Adrenal gland (tissue), 12 donors: ENCODE results near the gene OSBPL6. TPM values are rescaled to one million over a fixed set of nuclear protein-coding genes. Genes with fewer than 3 reads are reported as not detected.

Source experiments
- DNase-seq, 7 donors: peaks; one replicate each; pipeline ENCODE4 v3.0.0-alpha.2; 2019 to 2020
- H3K27ac ChIP-seq, 5 donors: fragments of 200-600 bp; sonication (generic) in 4 of 5; 1 replicate in 3 of 5; 2 replicates in 2 of 5; pipeline versions ENCODE4 v1.5.1 to v1.8.0; 2016 to 2020; ENCODE audit warnings: mild to moderate bottlenecking in 1 of 5
- H3K27me3 ChIP-seq: fragments of 200-600 bp; 2 replicates; pipeline ENCODE4 v1.8.0; 2021
- H3K36me3 ChIP-seq, 2 donors: fragments of 200-600 bp; replicated peaks in 1 of 2; 1 replicate in 1 of 2; 2 replicates in 1 of 2; pipeline versions ENCODE4 v1.5.1 to v1.8.0; 2018 to 2022
- H3K4me1 ChIP-seq, 2 donors: fragments of 200-600 bp; replicated peaks in 1 of 2; 1 replicate in 1 of 2; 2 replicates in 1 of 2; pipeline versions ENCODE4 v1.5.1 to v1.8.0; 2018 to 2021
- H3K4me3 ChIP-seq, 4 donors: fragments of 200-600 bp; sonication (generic) in 3 of 4; one replicate each; pipeline ENCODE4 v1.5.1; 2016 to 2018
- H3K9me3 ChIP-seq, 3 donors: fragments of 200-600 bp; sonication (generic) in 1 of 3; replicated peaks in 1 of 3; 1 replicate in 2 of 3; 2 replicates in 1 of 3; pipeline versions ENCODE4 v1.5.1 to v1.8.0; 2016 to 2021
- CTCF ChIP-seq, 6 experiments: fragments of 450-650 bp in 4 of 6; fragments of 200-600 bp in 2 of 6; sonication (generic) in 1 of 6; IDR thresholded peaks; 1 replicate in 5 of 6; 2 replicates in 1 of 6; pipeline versions ENCODE4 v1.5.1 to v1.8.0; 2016 to 2021; ENCODE audit warnings: antibody characterized with exemption in 6 of 6, mild to moderate bottlenecking in 2 of 6, moderate library complexity in 1 of 6
- POLR2A ChIP-seq, 2 donors: fragments of 450-650 bp; IDR thresholded peaks; one replicate each; pipeline ENCODE4 v1.6.1; 2017; ENCODE audit warnings: antibody characterized with exemption in 2 of 2, mild to moderate bottlenecking in 2 of 2, moderate library complexity in 1 of 2
- WGBS, 4 donors: extraction: QIAGEN DNeasy Blood & Tissue Kit in 2 of 4; methylation state at CpG; one replicate each; pipeline versions ENCODE4 v1.1.5 to v1.1.7; 2013 to 2017; 5-methylcytosine and 5-hydroxymethylcytosine counted together
- intact Hi-C, 2 donors: fragments of 100-400 bp; cut with DNase I; formaldehyde crosslinking; loops; one replicate each; pipeline versions ENCODE4 v1.14.1 to v1.15.0; 2022 to 2023
- polyA plus RNA-seq, 3 donors: library from polyadenylated mRNA; stranded (reverse); fragments of 200-250 nt in 2 of 3; fragments of 350-450 nt in 1 of 3; fragmentation: Illumina TruSeq in 1 of 3; extraction: RNeasy Lipid Tissue Mini Kit (QIAGEN cat#74804) in 1 of 3; gene quantifications; one replicate each; pipeline ENCODE4 v1.2.3, GENCODE V29; 2013 to 2014
- total RNA-seq, 9 donors: library from RNA; depleted of rRNA in 4 of 9; stranded (reverse); fragments of >200 nt in 4 of 9; fragments of 120-200 nt in 1 of 9; fragmentation: NEBNext Ultra II Directional in 1 of 9; extraction: Animal tissue kit (Norgen Biotek cat#: 25700) in 1 of 9; gene quantifications; one replicate each; pipeline versions ENCODE4 v1.1.0 to v1.2.4, GENCODE V29; 2013 to 2023
- donor health status: healthy with polysubstance abuse.
- donor health status: Bipolar disorder and iron deficiency.
- donor health status: DM: yes; HTN: yes; CAD: no.
- donor health status: DM: no; HTN: no; CAD: no.
- donor health status: DM: no; HTN: no; CAD: no.
- donor health status: DM: yes; HTN: yes; CAD: no.

Gene OSBPL6
- total and polyA plus RNA-seq, 12 donors, result 0.16 to 12.0 (median 0.98) TPM; not detected in 1

GRCh38 chr2:178199334-178199733 lies 5.0 kb downstream of the OSBPL6 start:
- intact Hi-C loops, result no loop called here
- no peaks in the 10 kb centered on the region for H3K9me3 ChIP-seq
- H3K27ac ChIP-seq, result no peak overlapping the region
- H3K4me3 ChIP-seq, result no peak overlapping the region
- TF ChIP-seq CTCF (IDR thresholded peaks at IDR 0.05), result no peak
- TF ChIP-seq POLR2A (IDR thresholded peaks at IDR 0.05), result no peak
- H3K27me3 ChIP-seq, result peaks cover 6% of the 10 kb centered on the region
- no peak for DNase-seq
- peaks cover 13 to 16% of the 10 kb centered on the region in 2 donors for H3K4me1 ChIP-seq
- 78 to 90% (median 83%) methylated on average over 1 of the region's 1 CpG for WGBS, 4 donors
- H3K36me3 ChIP-seq, result no peaks in the 10 kb centered on the region

- Histone ChIP-seq H3K27ac (no peak overlapping the region), H3K9me3 (no peaks in the 10 kb centered on the region), H3K36me3 (no peaks in the 10 kb centered on the region), H3K4me3 (no peak overlapping the region), H3K27me3 (peaks cover 6% of the 10 kb centered on the region), H3K4me1 (peaks cover 3 to 8% of the 10 kb centered on the region in 2 donors)
- WGBS, 4 donors, result 82 to 92% (median 90%) methylated on average over 1 of the region's 1 CpG
- TF ChIP-seq POLR2A (IDR thresholded peaks at IDR 0.05) (no peak), CTCF (IDR thresholded peaks at IDR 0.05) (no peak)
- intact Hi-C loops, result no loop called here
- no peak for DNase-seq
These were observed 6.0 kb downstream of the OSBPL6 start for GRCh38 chr2:178200331-178200730.

GRCh38 chr2:178202927-178203326 lies 8.6 kb downstream of the OSBPL6 start:
- no peaks in the 10 kb centered on the region for H3K36me3 ChIP-seq
- TF ChIP-seq CTCF (IDR thresholded peaks at IDR 0.05) (no peak), POLR2A (IDR thresholded peaks at IDR 0.05) (no peak)
- no peak overlapping the region for H3K27ac ChIP-seq
- intact Hi-C loops, result no loop called here
- peaks cover 3% of the 10 kb centered on the region for H3K27me3 ChIP-seq
- H3K4me3 ChIP-seq, result no peak overlapping the region
- no peaks in the 10 kb centered on the region for H3K4me1 ChIP-seq
- no peak for DNase-seq
- no peaks in the 10 kb centered on the region for H3K9me3 ChIP-seq

GRCh38 chr2:178204977-178205376 lies 10.7 kb downstream of the OSBPL6 start:
- Histone ChIP-seq H3K36me3 (no peaks in the 10 kb centered on the region), H3K9me3 (no peaks in the 10 kb centered on the region), H3K4me3 (no peak overlapping the region), H3K27ac (no peak overlapping the region), H3K4me1 (no peaks in the 10 kb centered on the region), H3K27me3 (no peaks in the 10 kb centered on the region)
- WGBS, 4 donors, result 68 to 75% (median 74%) methylated on average over 2 of the region's 2 CpGs
- DNase-seq, result no peak
- intact Hi-C loops, result no loop called here
- TF ChIP-seq POLR2A (IDR thresholded peaks at IDR 0.05) (no peak), CTCF (IDR thresholded peaks at IDR 0.05) (no peak)
